Muscle layer of colon (tissue), 2 donors: ENCODE results near the gene TGFB2.

ENCODE experiments used
- H3K27ac ChIP-seq: one replicate; pipeline ENCODE4 v1.7.0; 2013; ENCODE audit warnings: low read depth, mild to moderate bottlenecking, low read length, moderate library complexity
- H3K27me3 ChIP-seq, 2 donors: one replicate each; pipeline ENCODE4 v1.7.0; 2013; ENCODE audit warnings: low read length in 2 of 2, mild to moderate bottlenecking in 2 of 2; ENCODE audit not compliant: insufficient read depth in 2 of 2, control insufficient read depth in 1 of 2
- H3K36me3 ChIP-seq: one replicate; pipeline ENCODE4 v1.7.0; 2013; ENCODE audit warnings: mild to moderate bottlenecking, low read length; ENCODE audit not compliant: insufficient read depth
- H3K4me1 ChIP-seq: one replicate; pipeline ENCODE4 v1.7.0; 2013; ENCODE audit warnings: mild to moderate bottlenecking, low read length; ENCODE audit not compliant: insufficient read depth
- H3K4me3 ChIP-seq, 2 donors: one replicate each; pipeline ENCODE4 v1.7.0; 2013; ENCODE audit warnings: low read length in 2 of 2, low read depth in 1 of 2, mild to moderate bottlenecking in 1 of 2, moderate library complexity in 1 of 2
- H3K9ac ChIP-seq: one replicate; pipeline ENCODE4 v1.7.0; 2013; ENCODE audit warnings: low read length
- H3K9me3 ChIP-seq: one replicate; pipeline ENCODE4 v1.7.0; 2013; ENCODE audit warnings: mild to moderate bottlenecking, low read length
- donor health status: abdominal sarcoma.
- donor health status: Adenocarcinoma of cecum.

The TGFB2 gene

DNA sequence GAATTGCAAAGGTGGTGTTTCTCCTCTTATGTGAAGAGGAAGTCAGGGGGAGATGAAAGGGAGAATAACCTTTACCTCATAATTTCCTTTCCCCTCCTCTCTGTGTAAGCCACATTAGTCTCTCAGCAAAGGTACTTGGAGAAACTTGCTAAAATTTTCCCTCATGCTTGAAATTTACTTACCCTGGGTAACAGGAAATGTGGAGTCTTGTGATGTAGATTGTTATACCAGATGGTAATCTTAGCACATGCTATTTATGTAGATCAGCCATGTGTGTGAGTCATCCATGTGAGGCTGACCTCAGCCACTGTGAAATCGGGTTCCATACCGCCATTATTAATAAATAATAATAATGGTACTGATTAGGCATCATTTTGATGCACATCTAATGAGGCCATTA lies 128.4 kb downstream of the TGFB2 start:
- Histone ChIP-seq H3K9me3 (no peaks in the 10 kb centered on the region), H3K36me3 (no peaks in the 10 kb centered on the region), H3K9ac (no peak overlapping the region), H3K4me3 (no peak overlapping the region), H3K27ac (no peak overlapping the region), H3K4me1 (no peaks in the 10 kb centered on the region), H3K27me3 (no peaks in the 10 kb centered on the region)

DNA sequence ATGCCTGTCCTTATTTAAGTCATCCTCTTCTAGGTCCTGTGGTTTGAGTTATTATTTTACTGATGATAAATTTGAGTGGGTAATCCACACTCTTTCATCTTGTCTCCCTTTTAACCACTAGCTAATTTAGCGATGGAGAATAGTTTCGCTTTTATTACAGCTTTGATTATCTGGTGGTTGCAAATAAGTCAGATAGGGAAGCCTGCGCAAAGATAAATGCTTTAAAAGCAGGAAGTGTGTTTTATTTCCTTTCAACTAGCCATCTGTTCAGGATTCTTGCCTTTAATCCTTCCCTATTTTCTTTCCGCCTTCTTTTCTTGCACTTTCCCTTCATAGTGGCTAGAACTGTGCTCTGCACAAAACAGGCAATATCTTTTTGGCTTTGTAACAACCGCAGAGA lies 129.0 kb downstream of the TGFB2 start:
- peaks cover under 1% of the 10 kb centered on the region for H3K4me1 ChIP-seq
- H3K36me3 ChIP-seq: no peaks in the 10 kb centered on the region
- H3K27me3 ChIP-seq: no peaks in the 10 kb centered on the region
- H3K27ac ChIP-seq: no peak overlapping the region
- H3K4me3 ChIP-seq: no peak overlapping the region
- no peak overlapping the region for H3K9ac ChIP-seq
- H3K9me3 ChIP-seq: no peaks in the 10 kb centered on the region

DNA sequence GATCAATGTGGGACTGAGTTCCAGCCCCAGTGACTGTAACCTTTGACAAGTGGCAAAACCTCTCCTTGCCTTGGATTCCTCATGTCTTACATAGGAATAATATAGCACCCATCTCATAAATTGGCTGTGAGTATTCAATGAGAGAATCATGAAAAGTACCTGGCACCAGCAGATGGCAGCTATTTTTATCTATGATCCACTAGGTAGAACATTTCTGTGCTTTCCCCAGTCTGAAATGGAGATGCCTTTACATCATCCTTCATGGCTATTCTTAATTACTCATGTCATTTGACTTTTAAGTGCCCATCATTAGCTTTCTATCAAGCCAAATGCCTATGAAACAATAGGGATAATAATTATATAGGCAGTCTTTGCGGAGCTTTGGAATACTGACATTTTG lies 130.1 kb downstream of the TGFB2 start:
- Histone ChIP-seq H3K27ac (peak overlapping the region; percentile 15), H3K4me1 (peaks cover 12% of the 10 kb centered on the region), H3K36me3 (no peaks in the 10 kb centered on the region), H3K27me3 (no peaks in the 10 kb centered on the region), H3K9ac (no peak overlapping the region), H3K9me3 (no peaks in the 10 kb centered on the region), H3K4me3 (no peak overlapping the region)

- Histone ChIP-seq H3K9ac (no peak overlapping the region), H3K27me3 (no peaks in the 10 kb centered on the region), H3K9me3 (no peaks in the 10 kb centered on the region)
These were observed 130.6 kb downstream of the TGFB2 start for GRCh38 chr1:218475699-218476098.

GRCh38 chr1:218476385-218476784 lies 131.2 kb downstream of the TGFB2 start:
- Histone ChIP-seq H3K27ac (peak overlapping the region; percentile 8), H3K36me3 (no peaks in the 10 kb centered on the region), H3K4me3 (no peak overlapping the region), H3K9me3 (no peaks in the 10 kb centered on the region), H3K9ac (no peak overlapping the region), H3K27me3 (no peaks in the 10 kb centered on the region), H3K4me1 (peaks cover 20% of the 10 kb centered on the region)

More at GRCh38 chr1:218475699-218476098, 130.6 kb downstream of the TGFB2 start:
- no peaks in the 10 kb centered on the region for H3K36me3 ChIP-seq
- peak overlapping the region; percentile 15 for H3K27ac ChIP-seq
- H3K4me1 ChIP-seq: peaks cover 15% of the 10 kb centered on the region
- no peak overlapping the region for H3K4me3 ChIP-seq

- Histone ChIP-seq H3K27me3 (no peaks in the 10 kb centered on the region), H3K4me3 (no peak overlapping the region), H3K4me1 (peaks cover 20% of the 10 kb centered on the region), H3K9me3 (no peaks in the 10 kb centered on the region), H3K27ac (no peak overlapping the region), H3K36me3 (no peaks in the 10 kb centered on the region), H3K9ac (no peak overlapping the region)
These were observed 133.2 kb downstream of the TGFB2 start for GRCh38 chr1:218478336-218478735.

GRCh38 chr1:218479436-218480115 lies 134.4 kb downstream of the TGFB2 start:
- H3K9ac ChIP-seq: no peak overlapping the region
- H3K27me3 ChIP-seq: no peaks in the 10 kb centered on the region
- no peaks in the 10 kb centered on the region for H3K9me3 ChIP-seq
- no peaks in the 10 kb centered on the region for H3K36me3 ChIP-seq
- H3K27ac ChIP-seq: peak overlapping the region; percentile 70
- H3K4me3 ChIP-seq: no peak overlapping the region
- peaks cover 20% of the 10 kb centered on the region for H3K4me1 ChIP-seq

GRCh38 chr1:218480137-218480536 lies 135.0 kb downstream of the TGFB2 start:
- no peak overlapping the region for H3K4me3 ChIP-seq
- no peaks in the 10 kb centered on the region for H3K9me3 ChIP-seq
- H3K9ac ChIP-seq: no peak overlapping the region
- H3K27ac ChIP-seq: peak overlapping the region; percentile 70
- H3K36me3 ChIP-seq: no peaks in the 10 kb centered on the region
- peaks cover 20% of the 10 kb centered on the region for H3K4me1 ChIP-seq
- no peaks in the 10 kb centered on the region for H3K27me3 ChIP-seq

- H3K36me3 ChIP-seq: no peaks in the 10 kb centered on the region
- H3K9ac ChIP-seq: no peak overlapping the region
- no peaks in the 10 kb centered on the region for H3K9me3 ChIP-seq
- no peaks in the 10 kb centered on the region for H3K27me3 ChIP-seq
- H3K27ac ChIP-seq: peak overlapping the region; percentile 70
- no peak overlapping the region for H3K4me3 ChIP-seq
- H3K4me1 ChIP-seq: peaks cover 20% of the 10 kb centered on the region
These were observed 135.5 kb downstream of the TGFB2 start for GRCh38 chr1:218480588-218481099.

- H3K9me3 ChIP-seq: no peaks in the 10 kb centered on the region
- H3K27ac ChIP-seq: peak overlapping the region; percentile 4
- H3K4me1 ChIP-seq: peaks cover 20% of the 10 kb centered on the region
- H3K36me3 ChIP-seq: no peaks in the 10 kb centered on the region
- H3K9ac ChIP-seq: no peak overlapping the region
- no peaks in the 10 kb centered on the region for H3K27me3 ChIP-seq
- no peak overlapping the region for H3K4me3 ChIP-seq
These were observed 136.1 kb downstream of the TGFB2 start for GRCh38 chr1:218481116-218481775.

DNA sequence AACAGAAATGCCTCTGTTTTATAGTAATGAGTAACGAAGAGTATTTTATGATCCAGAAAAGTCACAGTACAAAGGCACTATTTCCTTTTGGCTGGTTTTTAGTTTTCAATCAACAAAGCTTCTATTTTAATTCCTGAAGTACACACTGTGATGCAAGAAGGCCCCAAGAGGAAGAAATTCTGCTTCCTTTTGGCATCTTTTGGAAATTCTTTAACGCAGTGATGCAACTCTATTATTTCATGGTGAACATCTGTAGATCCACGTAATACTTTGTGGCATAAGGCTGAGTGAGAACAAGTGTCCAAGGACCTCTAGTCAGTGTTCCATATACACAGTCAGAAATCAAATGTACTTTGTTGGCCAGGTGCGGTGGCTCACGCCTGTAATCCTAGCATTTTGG lies 137.5 kb downstream of the TGFB2 start:
- peaks cover 20% of the 10 kb centered on the region for H3K4me1 ChIP-seq
- no peaks in the 10 kb centered on the region for H3K27me3 ChIP-seq
- H3K4me3 ChIP-seq: no peak overlapping the region
- H3K9me3 ChIP-seq: no peaks in the 10 kb centered on the region
- H3K36me3 ChIP-seq: no peaks in the 10 kb centered on the region
- no peak overlapping the region for H3K9ac ChIP-seq
- no peak overlapping the region for H3K27ac ChIP-seq
